Kidney (tissue), 14 donors: ENCODE data around the gene ATP2B3. TPM values are rescaled to one million over a fixed set of nuclear protein-coding genes. Genes with fewer than 3 reads are reported as not detected.

ENCODE experiments used
- DNase-seq, 5 donors: peaks; one replicate each; pipeline ENCODE4 v3.0.0-alpha.2; 2013 to 2020
- FAIRE-seq: peaks from 2 replicates; lab custom pipeline; 2012; peaks lifted over from hg19 to GRCh38; lab: Jason Lieb, UNC
- H3K27ac ChIP-seq, 2 donors: one replicate each; pipeline ENCODE4 v1.7.0; 2013; ENCODE audit warnings: low read depth in 2 of 2, low read length in 2 of 2, inconsistent platforms in 1 of 2
- H3K27me3 ChIP-seq: one replicate; pipeline ENCODE4 v1.7.1; 2013; ENCODE audit warnings: low read length, inconsistent platforms; ENCODE audit not compliant: control insufficient read depth, insufficient read depth
- H3K36me3 ChIP-seq, 3 donors: one replicate each; pipeline versions ENCODE4 v1.7.0 to v1.7.1; 2013; ENCODE audit warnings: low read length in 3 of 3, control low read depth in 1 of 3, inconsistent platforms in 1 of 3; ENCODE audit not compliant: insufficient read depth in 3 of 3, control insufficient read depth in 2 of 3
- H3K4me1 ChIP-seq, 3 donors: one replicate each; pipeline versions ENCODE4 v1.7.0 to v1.7.1; 2013; ENCODE audit warnings: low read length in 3 of 3, inconsistent platforms in 1 of 3, low read depth in 1 of 3; ENCODE audit not compliant: control insufficient read depth in 2 of 3, insufficient read depth in 2 of 3
- H3K4me3 ChIP-seq, 3 donors: one replicate each; pipeline versions ENCODE4 v1.7.0 to v1.8.1; 2013; ENCODE audit warnings: low read length in 3 of 3, control low read depth in 1 of 3, inconsistent platforms in 1 of 3
- H3K9ac ChIP-seq, 3 donors: one replicate each; pipeline versions ENCODE4 v1.7.0 to v1.7.1; 2013; ENCODE audit warnings: low read length in 3 of 3, control low read depth in 1 of 3, inconsistent platforms in 1 of 3
- H3K9me3 ChIP-seq, 3 donors: one replicate each; pipeline versions ENCODE4 v1.7.0 to v1.7.1; 2013; ENCODE audit warnings: low read length in 3 of 3, control low read depth in 1 of 3, inconsistent platforms in 1 of 3; ENCODE audit not compliant: control insufficient read depth in 2 of 3, insufficient read depth in 1 of 3
- CTCF ChIP-seq: IDR thresholded peaks from 3 replicates; pipeline ENCODE4 v1.5.1; 2012; ENCODE audit warnings: mild to moderate bottlenecking, moderate library complexity, borderline replicate concordance; ENCODE audit not compliant: insufficient read depth; ENCODE audit errors: extremely low read depth
- intact Hi-C: fragments of 100-400 bp; cut with DNase I; formaldehyde crosslinking; loops from one replicate; pipeline ENCODE4 v1.11.1; 2022
- polyA plus RNA-seq: library from polyadenylated mRNA; stranded (reverse); fragments of 350-450 nt; fragmentation: Illumina TruSeq; extraction: RNeasy Lipid Tissue Mini Kit (QIAGEN cat#74804); gene quantifications from one replicate; pipeline ENCODE4 v1.2.3, GENCODE V29; 2014; ENCODE audit warnings: low read depth, low replicate concordance; ENCODE audit not compliant: insufficient read depth
- total RNA-seq: library from RNA; stranded (reverse); fragmentation: NEBNext Ultra II Directional; extraction: Animal tissue kit (Norgen Biotek cat#: 25700); gene quantifications from one replicate; pipeline ENCODE4 v1.2.1, GENCODE V29; 2021
- donor health status: control.
- donor health status: control.
- donor health status: control.
- donor health status: control.
- donor health status: control.
- donor health status: DM: yes; HTN: yes; CAD: no.
- donor health status: Normal renal cell carcinoma (clear cell type).

Gene ATP2B3
- total and polyA plus RNA-seq, 2 donors from 2014 or later = 0.37 TPM; not detected in 1

GRCh38 chrX:153474266-153474665, 43.2 kb upstream of the ATP2B3 start:
- Histone ChIP-seq H3K36me3 (no peaks in the 10 kb centered on the region), H3K27ac (no peak overlapping the region), H3K9me3 (no peaks in the 10 kb centered on the region), H3K4me3 (no peak overlapping the region), H3K27me3 (no peaks in the 10 kb centered on the region), H3K9ac (no peak overlapping the region), H3K4me1 (peaks cover 0 to 7% (median 0%) of the 10 kb centered on the region in 3 donors)
- intact Hi-C loops = no loop called here
- FAIRE-seq (no peak), DNase-seq (no peak)
- TF ChIP-seq CTCF = no peak

- Histone ChIP-seq H3K9me3 (no peaks in the 10 kb centered on the region), H3K4me1 (peaks cover 0 to 7% (median 0%) of the 10 kb centered on the region in 3 donors), H3K4me3 (no peak overlapping the region), H3K27ac (no peak overlapping the region), H3K27me3 (no peaks in the 10 kb centered on the region), H3K9ac (no peak overlapping the region), H3K36me3 (no peaks in the 10 kb centered on the region)
- TF ChIP-seq CTCF = no peak
- intact Hi-C loops = no loop called here
- DNase-seq (peak in 4 of 5 donors; percentile 44 to 93 (median 66)), FAIRE-seq (no peak)
Observed at GRCh38 chrX:153474718-153475117, 42.7 kb upstream of the ATP2B3 start.

- no peaks in the 10 kb centered on the region for H3K9me3 ChIP-seq
- no peak overlapping the region for H3K4me3 ChIP-seq
- TF ChIP-seq CTCF = no peak
Observed at GRCh38 chrX:153475271-153475670, 42.2 kb upstream of the ATP2B3 start.

GRCh38 chrX:153475751-153476281, 41.6 kb upstream of the ATP2B3 start:
- Histone ChIP-seq H3K27me3 (no peaks in the 10 kb centered on the region), H3K4me1 (peaks cover 0 to 7% (median 0%) of the 10 kb centered on the region in 3 donors), H3K9me3 (no peaks in the 10 kb centered on the region), H3K36me3 (no peaks in the 10 kb centered on the region), H3K4me3 (no peak overlapping the region), H3K9ac (no peak overlapping the region), H3K27ac (no peak overlapping the region)
- FAIRE-seq = no peak
- DNase-seq = peak in 1 of 5 donors; percentile 36
- TF ChIP-seq CTCF = no peak
- intact Hi-C loops = no loop called here

More at GRCh38 chrX:153475271-153475670, 42.2 kb upstream of the ATP2B3 start:
- Histone ChIP-seq H3K27me3 (no peaks in the 10 kb centered on the region), H3K27ac (no peak overlapping the region), H3K36me3 (no peaks in the 10 kb centered on the region), H3K9ac (no peak overlapping the region), H3K4me1 (peaks cover 0 to 7% (median 0%) of the 10 kb centered on the region in 3 donors)
- DNase-seq (no peak), FAIRE-seq (no peak)
- intact Hi-C loops = no loop called here
